ENCODE results near the gene AP2A2.

AP2A2 gene

GRCh38 chr11:1044160-1044559 lies 118.5 kb downstream of the AP2A2 start:
- H3K4me3 ChIP-seq (ENCODE audit: low read length): no peak overlapping the region
- TF ChIP-seq ZNF274 (IDR thresholded peaks at IDR 0.05; ENCODE audit: low read depth, low read length): no peak

DNA sequence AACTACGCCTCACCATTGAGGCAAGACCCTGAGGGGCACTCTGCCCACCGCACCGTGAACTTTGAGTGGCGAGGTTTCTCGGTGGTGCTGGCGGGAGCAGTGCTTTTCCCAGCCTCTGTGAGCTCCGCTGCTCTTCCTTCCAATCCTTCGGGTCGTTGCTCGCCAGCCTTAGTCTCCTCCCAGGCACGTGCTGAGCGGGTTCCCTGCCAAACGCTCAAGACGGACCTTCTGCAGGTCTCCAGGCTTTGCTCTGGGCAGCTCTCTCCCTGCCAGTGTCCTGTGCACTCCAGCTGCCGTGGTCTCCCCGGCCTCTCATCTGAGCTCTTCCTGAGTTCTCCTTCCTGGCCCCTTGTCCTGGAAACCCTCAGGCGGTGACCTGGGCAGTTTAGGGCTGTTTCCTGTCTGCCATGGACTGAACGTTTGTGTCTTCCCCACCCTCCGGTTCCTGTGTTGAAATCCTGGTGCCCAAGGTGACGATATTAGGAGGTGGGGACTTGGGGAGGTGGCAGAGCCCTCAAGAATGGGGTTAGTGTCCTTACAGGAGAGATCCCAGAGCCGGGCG lies 122.0 kb downstream of the AP2A2 start:
- TF ChIP-seq ZNF274 (IDR thresholded peaks at IDR 0.05; ENCODE audit: low read depth, low read length): no peak
- no peak overlapping the region for H3K4me3 ChIP-seq (ENCODE audit: low read length)

GRCh38 chr11:1048375-1049070 lies 122.9 kb downstream of the AP2A2 start:
- H3K4me3 ChIP-seq (ENCODE audit: low read length): no peak overlapping the region
- no peak for TF ChIP-seq ZNF274 (IDR thresholded peaks at IDR 0.05; ENCODE audit: low read depth, low read length)

- H3K4me3 ChIP-seq (ENCODE audit: low read length): no peak overlapping the region
- no peak for TF ChIP-seq ZNF274 (IDR thresholded peaks at IDR 0.05; ENCODE audit: low read depth, low read length)
Measured at GRCh38 chr11:1049071-1049405, 123.4 kb downstream of the AP2A2 start.

GRCh38 chr11:1049431-1049891 lies 123.8 kb downstream of the AP2A2 start:
- no peak overlapping the region for H3K4me3 ChIP-seq (ENCODE audit: low read length)
- no peak for TF ChIP-seq ZNF274 (IDR thresholded peaks at IDR 0.05; ENCODE audit: low read depth, low read length)

DNA sequence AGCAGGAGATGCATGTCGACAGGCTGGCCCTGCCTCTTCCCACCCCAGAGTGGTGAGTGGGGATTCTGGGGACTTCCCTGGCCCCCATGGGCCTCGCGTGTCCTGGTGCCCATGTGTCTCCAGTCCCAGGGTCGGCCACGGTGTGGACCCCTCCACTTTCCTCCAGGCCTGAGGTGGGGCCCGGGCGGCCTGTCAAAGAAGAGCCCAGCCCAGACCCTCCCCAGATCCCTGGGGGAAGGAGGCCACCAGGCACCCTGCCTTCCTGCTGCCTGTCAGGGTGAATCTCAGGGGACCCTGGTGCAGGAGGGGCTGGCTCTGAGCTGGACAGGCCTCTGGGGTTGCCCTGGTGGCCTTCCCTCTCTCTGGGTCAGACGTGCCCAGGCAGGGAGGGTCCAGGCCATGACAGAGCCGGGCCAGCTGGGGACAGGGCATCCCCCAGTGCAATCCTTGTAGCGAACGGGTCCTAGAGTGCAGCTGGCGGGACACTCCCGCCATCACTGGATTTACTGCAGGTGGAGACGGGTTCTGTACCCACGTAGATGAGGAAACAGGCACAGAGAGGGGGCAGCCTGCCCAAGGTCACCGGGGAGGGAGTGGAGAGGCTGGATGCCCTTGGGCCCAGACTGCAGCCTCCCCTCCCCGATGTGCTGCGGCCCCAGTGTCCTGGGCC lies 124.4 kb downstream of the AP2A2 start:
- TF ChIP-seq ZNF274 (IDR thresholded peaks at IDR 0.05; ENCODE audit: low read depth, low read length): no peak
- H3K4me3 ChIP-seq (ENCODE audit: low read length): no peak overlapping the region

- TF ChIP-seq ZNF274 (IDR thresholded peaks at IDR 0.05; ENCODE audit: low read depth, low read length): no peak
- H3K4me3 ChIP-seq (ENCODE audit: low read length): no peak overlapping the region
Measured at GRCh38 chr11:1050581-1051355, 125.1 kb downstream of the AP2A2 start.

GRCh38 chr11:1051356-1052132 lies 125.9 kb downstream of the AP2A2 start:
- TF ChIP-seq ZNF274 (IDR thresholded peaks at IDR 0.05; ENCODE audit: low read depth, low read length): no peak
- no peak overlapping the region for H3K4me3 ChIP-seq (ENCODE audit: low read length)

GRCh38 chr11:1052133-1053011 lies 126.7 kb downstream of the AP2A2 start:
- no peak overlapping the region for H3K4me3 ChIP-seq (ENCODE audit: low read length)
- no peak for TF ChIP-seq ZNF274 (IDR thresholded peaks at IDR 0.05; ENCODE audit: low read depth, low read length)

DNA sequence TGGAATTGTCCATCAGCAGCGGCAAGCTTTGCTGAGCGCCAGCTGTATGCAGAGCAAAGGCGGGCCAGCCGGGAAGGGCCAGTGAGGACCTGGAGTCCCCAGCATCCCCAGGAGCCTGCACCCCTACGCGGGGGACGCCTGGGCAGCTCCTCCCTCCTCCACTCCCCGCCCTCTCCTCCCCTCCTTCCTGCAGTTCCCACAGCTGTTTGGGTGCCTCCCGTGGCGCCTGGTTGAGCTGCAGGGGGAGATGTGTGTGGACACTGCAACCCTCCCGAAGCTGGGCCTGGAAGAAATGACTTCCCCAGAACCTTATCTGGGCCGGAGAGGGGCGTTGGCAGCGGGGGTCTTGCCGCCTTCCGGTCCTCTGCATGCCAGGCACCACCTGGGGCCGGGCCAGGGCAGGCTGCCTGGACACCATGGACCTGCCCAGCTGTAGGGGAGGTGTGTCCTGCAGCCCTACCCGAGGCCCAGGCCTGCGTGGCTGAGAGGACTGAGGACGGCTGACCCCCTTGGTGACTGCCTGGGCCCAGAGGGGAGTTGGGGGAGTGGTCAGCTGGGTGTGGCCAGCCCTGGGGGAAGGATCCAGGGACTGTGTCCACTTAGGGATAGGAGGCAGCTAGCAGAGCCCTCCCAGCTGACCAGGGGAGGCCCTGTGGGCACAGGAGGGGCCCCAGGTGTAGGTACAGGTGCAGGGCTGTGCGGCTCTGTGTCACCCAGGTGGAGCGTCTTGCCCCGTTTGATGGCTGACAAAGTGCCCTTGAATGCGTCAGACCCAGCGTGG lies 127.6 kb downstream of the AP2A2 start:
- no peak overlapping the region for H3K4me3 ChIP-seq (ENCODE audit: low read length)
- no peak for TF ChIP-seq ZNF274 (IDR thresholded peaks at IDR 0.05; ENCODE audit: low read depth, low read length)

DNA sequence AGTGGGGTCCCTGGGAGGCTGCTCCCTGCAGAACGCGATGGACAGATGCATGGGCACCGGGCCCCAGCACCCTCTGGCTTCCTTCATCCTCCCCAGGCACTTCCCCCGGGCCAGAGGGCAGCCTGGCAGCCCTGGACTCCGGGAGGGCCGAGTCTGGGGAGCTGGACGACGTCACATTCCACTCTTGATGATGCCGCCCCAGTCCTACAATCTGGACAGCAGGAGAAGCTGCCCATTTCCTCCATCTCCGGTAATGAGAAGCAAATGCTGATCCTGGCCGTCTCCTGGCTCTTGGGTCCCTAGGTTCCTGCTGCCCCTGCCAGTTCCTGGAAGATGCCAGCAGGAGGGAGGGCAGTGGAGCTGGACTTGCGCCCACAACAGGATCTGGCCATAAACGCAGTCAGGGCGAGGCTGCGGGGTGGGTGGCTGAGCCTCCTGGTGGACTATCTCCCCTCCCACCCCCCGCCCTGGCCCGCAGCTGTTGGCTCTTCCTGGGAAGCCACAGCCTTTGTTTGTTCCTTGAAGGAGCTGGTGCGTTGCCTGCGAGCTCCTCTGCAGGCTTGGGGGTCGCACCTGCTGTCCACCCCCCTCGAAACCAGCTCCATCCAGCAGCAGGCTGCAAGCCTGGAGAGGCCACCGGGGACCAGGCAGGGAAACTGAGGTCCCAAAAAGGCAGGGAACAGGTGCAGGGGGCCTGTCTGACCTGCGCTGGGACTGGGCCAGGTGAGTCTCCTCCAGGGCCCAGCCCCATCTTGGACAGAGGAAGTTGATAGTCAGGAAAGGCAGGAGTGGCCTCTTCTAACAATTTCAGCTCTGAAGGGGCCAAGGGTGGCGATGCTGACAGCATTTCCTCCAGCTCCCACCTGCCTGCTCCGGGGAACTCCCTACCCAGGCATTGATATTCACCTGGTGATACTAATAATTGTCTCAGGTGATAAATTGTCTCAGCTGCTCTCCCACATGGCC lies 128.8 kb downstream of the AP2A2 start:
- H3K4me3 ChIP-seq (ENCODE audit: low read length): no peak overlapping the region

More for the DNA sequence above, 128.8 kb downstream of the AP2A2 start:
- TF ChIP-seq ZNF274 (IDR thresholded peaks at IDR 0.05; ENCODE audit: low read depth, low read length): no peak

Measured in GM08714 (cell line).